ENCODE results near the gene RTL10.

RTL10 gene

GRCh38 chr22:19859861-19860510 lies 5.3 kb upstream of the RTL10 start:
- FAIRE-seq = no peak

- FAIRE-seq = no peak
Observed at GRCh38 chr22:19857382-19857781, 2.7 kb upstream of the RTL10 start.

- no peak for FAIRE-seq
Observed at GRCh38 chr22:19855504-19856409, 1.1 kb upstream of the RTL10 start.

GRCh38 chr22:19853879-19854777 lies 546 bp downstream of the RTL10 start:
- FAIRE-seq = no peak

GRCh38 chr22:19853058-19853878 lies 1.4 kb downstream of the RTL10 start:
- FAIRE-seq = no peak

- no peak for FAIRE-seq
Observed at GRCh38 chr22:19852177-19852781, 2.4 kb downstream of the RTL10 start.

GRCh38 chr22:19851291-19852176 lies 3.1 kb downstream of the RTL10 start:
- FAIRE-seq = no peak

- no peak for FAIRE-seq
Observed at GRCh38 chr22:19850763-19851109, 3.9 kb downstream of the RTL10 start.

GRCh38 chr22:19849835-19850762 lies 4.6 kb downstream of the RTL10 start:
- no peak for FAIRE-seq

GRCh38 chr22:19848298-19849224 lies 6.1 kb downstream of the RTL10 start:
- FAIRE-seq = no peak

- no peak for FAIRE-seq
Observed at GRCh38 chr22:19847345-19847632, 7.4 kb downstream of the RTL10 start.

- FAIRE-seq = no peak
Observed at GRCh38 chr22:19846620-19847344, 7.9 kb downstream of the RTL10 start.

GRCh38 chr22:19845054-19845722 lies 9.5 kb downstream of the RTL10 start:
- no peak for FAIRE-seq

- FAIRE-seq = no peak
Observed at GRCh38 chr22:19844377-19845053, 10.2 kb downstream of the RTL10 start.

GRCh38 chr22:19843857-19844376 lies 10.8 kb downstream of the RTL10 start:
- no peak for FAIRE-seq

- FAIRE-seq = no peak
Observed at GRCh38 chr22:19843107-19843856, 11.4 kb downstream of the RTL10 start.

Measured in colon (tissue), 2 donors.